ENCODE results near the gene CCL24. TPM values are rescaled to one million over a fixed set of nuclear protein-coding genes. Genes with fewer than 3 reads are reported as not detected.

Gene CCL24
- total and polyA plus RNA-seq, 10 of the 15 experiments (the other 5 are each of a cell fraction or from before 2014, with no cell fraction given): not detected

DNA sequence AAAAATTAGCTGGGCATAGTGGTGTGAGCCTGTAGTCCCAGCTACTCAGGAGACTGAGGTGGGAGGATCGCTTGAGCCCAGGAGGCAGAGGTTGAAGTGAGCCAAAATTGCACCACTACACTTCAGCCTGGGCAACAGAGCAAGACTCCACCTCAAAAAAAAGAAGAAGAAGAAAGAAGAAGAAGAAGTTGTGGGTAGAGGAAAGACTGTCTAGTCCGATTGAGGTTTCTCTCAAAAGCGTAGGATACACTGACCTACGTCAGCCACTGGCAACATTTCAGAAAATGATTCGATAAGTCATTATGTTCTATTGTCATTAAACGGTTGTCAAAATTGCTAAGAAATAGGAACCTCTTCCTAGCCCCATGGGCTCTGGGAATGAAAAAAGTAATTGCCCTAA lies 42.9 kb upstream of the CCL24 start:
- H3K4me1 ChIP-seq (ENCODE audit: control insufficient read depth, insufficient read depth, low read length): no peaks in the 10 kb centered on the region
- no peaks in the 10 kb centered on the region for H3K9me3 ChIP-seq (replicated peaks; ENCODE audit: control insufficient read depth, insufficient read depth, low read length)
- ChIA-PET CTCF (no interaction called here), SMC1A (ENCODE audit: uncharacterized antibody, unreplicated experiment) (no interaction called here), POLR2A (no interaction called here), RAD21 (ENCODE audit: unreplicated experiment) (no interaction called here)
- H3K4me3 ChIP-seq: no peak overlapping the region
- ATAC-seq (no peak), FAIRE-seq (no peak), DNase-seq (ENCODE audit: low read depth, low spot score) (no peak)
- no peak overlapping the region for H3K4me2 ChIP-seq (ENCODE audit: control insufficient read depth, insufficient read depth)
- no TSS peak for BruUV-seq (replicated peaks)
- H3K27ac ChIP-seq (ENCODE audit: control insufficient read depth, insufficient read depth): no peak overlapping the region
- intact Hi-C loops (cut with micrococcal nuclease; ENCODE audit: unreplicated experiment) (no loop called here), in situ Hi-C loops (cut with MboI) (no loop called here)
- H4K20me1 ChIP-seq (ENCODE audit: control insufficient read depth, insufficient read depth): no peaks in the 10 kb centered on the region
- H3K36me3 ChIP-seq (ENCODE audit: control insufficient read depth in 2 of 2, insufficient read depth in 2 of 2, low read length in 1 of 2): no peaks in the 10 kb centered on the region
- H3K27me3 ChIP-seq (replicated peaks in 1 of 2; ENCODE audit: control insufficient read depth in 2 of 2, insufficient read depth in 2 of 2, low read length in 1 of 2): no peaks in the 10 kb centered on the region
- no peak overlapping the region for H3K9ac ChIP-seq (ENCODE audit: control insufficient read depth, insufficient read depth, low read length)
- WGBS (ENCODE audit: insufficient coverage, insufficient replicate concordance, low lambda C conversion rate, missing lambda C conversion rate): 1% methylated on average over 6 of the region's 6 CpGs
- H2AFZ ChIP-seq (ENCODE audit: control insufficient read depth, low read depth, low read length): no peak overlapping the region
- no peaks in the 10 kb centered on the region for H3K79me2 ChIP-seq (ENCODE audit: control insufficient read depth, insufficient read depth, low read length)
- TF ChIP-seq, protein P1, sequence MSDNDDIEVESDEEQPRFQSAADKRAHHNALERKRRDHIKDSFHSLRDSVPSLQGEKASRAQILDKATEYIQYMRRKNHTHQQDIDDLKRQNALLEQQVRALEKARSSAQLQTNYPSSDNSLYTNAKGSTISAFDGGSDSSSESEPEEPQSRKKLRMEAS (IDR thresholded peaks at IDR 0.05; ENCODE audit: low read depth, low read length): no peak
- TF ChIP-seq SUZ12 (IDR thresholded peaks at IDR 0.05; ENCODE audit: unreplicated experiment) (no peak), KAT2A (conservative IDR thresholded peaks at IDR 0.05; ENCODE audit: control insufficient read depth, low read depth, low read length) (no peak), YY1 (IDR thresholded peaks at IDR 0.05; ENCODE audit: low read depth, low read length) (no peak), MEF2A (IDR thresholded peaks at IDR 0.05; ENCODE audit: insufficient read depth, low read depth, low read length) (no peak), EP300 (IDR thresholded peaks at IDR 0.05; ENCODE audit: borderline replicate concordance in 1 of 2, control insufficient read depth in 1 of 2, low read depth in 2 of 2, low read length in 2 of 2) (no peak), EZH2 (IDR thresholded peaks at IDR 0.05; ENCODE audit: borderline replicate concordance, control insufficient read depth, low read depth, low read length) (no peak), HDGF (IDR thresholded peaks at IDR 0.05) (no peak), IRF4 (IDR thresholded peaks at IDR 0.05; ENCODE audit: low read depth, low read length) (no peak), HDAC6 (IDR thresholded peaks at IDR 0.05; ENCODE audit: unreplicated experiment) (no peak), STAT3 (IDR thresholded peaks at IDR 0.05; ENCODE audit: low read depth, low read length) (no peak), NRF1 (conservative IDR thresholded peaks at IDR 0.05; ENCODE audit: low read depth, low read length) (no peak), RBBP5 (conservative IDR thresholded peaks at IDR 0.05) (no peak), SIN3A (IDR thresholded peaks at IDR 0.05; ENCODE audit: low read depth, low read length) (no peak), NFYA (IDR thresholded peaks at IDR 0.05; ENCODE audit: borderline replicate concordance, low read depth, low read length) (no peak)
- TF ChIP-seq, protein P2, sequence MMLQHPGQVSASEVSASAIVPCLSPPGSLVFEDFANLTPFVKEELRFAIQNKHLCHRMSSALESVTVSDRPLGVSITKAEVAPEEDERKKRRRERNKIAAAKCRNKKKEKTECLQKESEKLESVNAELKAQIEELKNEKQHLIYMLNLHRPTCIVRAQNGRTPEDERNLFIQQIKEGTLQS (IDR thresholded peaks at IDR 0.05; ENCODE audit: borderline replicate concordance, extremely low read depth, low read depth, low read length): no peak
- TF ChIP-seq, protein P3, sequence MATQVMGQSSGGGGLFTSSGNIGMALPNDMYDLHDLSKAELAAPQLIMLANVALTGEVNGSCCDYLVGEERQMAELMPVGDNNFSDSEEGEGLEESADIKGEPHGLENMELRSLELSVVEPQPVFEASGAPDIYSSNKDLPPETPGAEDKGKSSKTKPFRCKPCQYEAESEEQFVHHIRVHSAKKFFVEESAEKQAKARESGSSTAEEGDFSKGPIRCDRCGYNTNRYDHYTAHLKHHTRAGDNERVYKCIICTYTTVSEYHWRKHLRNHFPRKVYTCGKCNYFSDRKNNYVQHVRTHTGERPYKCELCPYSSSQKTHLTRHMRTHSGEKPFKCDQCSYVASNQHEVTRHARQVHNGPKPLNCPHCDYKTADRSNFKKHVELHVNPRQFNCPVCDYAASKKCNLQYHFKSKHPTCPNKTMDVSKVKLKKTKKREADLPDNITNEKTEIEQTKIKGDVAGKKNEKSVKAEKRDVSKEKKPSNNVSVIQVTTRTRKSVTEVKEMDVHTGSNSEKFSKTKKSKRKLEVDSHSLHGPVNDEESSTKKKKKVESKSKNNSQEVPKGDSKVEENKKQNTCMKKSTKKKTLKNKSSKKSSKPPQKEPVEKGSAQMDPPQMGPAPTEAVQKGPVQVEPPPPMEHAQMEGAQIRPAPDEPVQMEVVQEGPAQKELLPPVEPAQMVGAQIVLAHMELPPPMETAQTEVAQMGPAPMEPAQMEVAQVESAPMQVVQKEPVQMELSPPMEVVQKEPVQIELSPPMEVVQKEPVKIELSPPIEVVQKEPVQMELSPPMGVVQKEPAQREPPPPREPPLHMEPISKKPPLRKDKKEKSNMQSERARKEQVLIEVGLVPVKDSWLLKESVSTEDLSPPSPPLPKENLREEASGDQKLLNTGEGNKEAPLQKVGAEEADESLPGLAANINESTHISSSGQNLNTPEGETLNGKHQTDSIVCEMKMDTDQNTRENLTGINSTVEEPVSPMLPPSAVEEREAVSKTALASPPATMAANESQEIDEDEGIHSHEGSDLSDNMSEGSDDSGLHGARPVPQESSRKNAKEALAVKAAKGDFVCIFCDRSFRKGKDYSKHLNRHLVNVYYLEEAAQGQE (IDR thresholded peaks at IDR 0.05; ENCODE audit: low read depth, low read length): no peak
- TF ChIP-seq, protein P4, sequence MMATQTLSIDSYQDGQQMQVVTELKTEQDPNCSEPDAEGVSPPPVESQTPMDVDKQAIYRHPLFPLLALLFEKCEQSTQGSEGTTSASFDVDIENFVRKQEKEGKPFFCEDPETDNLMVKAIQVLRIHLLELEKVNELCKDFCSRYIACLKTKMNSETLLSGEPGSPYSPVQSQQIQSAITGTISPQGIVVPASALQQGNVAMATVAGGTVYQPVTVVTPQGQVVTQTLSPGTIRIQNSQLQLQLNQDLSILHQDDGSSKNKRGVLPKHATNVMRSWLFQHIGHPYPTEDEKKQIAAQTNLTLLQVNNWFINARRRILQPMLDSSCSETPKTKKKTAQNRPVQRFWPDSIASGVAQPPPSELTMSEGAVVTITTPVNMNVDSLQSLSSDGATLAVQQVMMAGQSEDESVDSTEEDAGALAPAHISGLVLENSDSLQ (IDR thresholded peaks at IDR 0.05): no peak

Data from GM12878 (cell line).